HK-2 (cell line): ENCODE results near the gene LIN52.
"Not testable (repeated sequence)": the region's sequence is repeated elsewhere in the genome, so short reads cannot be mapped to it uniquely, and the experiment has no call there.

Source experiments
- DNase-seq: peaks from one replicate; pipeline ENCODE4 v3.0.0-alpha.2; 2018; ENCODE audit not compliant: unreplicated experiment

LIN52 gene

GRCh38 chr14:74109369-74109768 is 24.6 kb downstream of the LIN52 start:
- DNase-seq: no peak

DNA sequence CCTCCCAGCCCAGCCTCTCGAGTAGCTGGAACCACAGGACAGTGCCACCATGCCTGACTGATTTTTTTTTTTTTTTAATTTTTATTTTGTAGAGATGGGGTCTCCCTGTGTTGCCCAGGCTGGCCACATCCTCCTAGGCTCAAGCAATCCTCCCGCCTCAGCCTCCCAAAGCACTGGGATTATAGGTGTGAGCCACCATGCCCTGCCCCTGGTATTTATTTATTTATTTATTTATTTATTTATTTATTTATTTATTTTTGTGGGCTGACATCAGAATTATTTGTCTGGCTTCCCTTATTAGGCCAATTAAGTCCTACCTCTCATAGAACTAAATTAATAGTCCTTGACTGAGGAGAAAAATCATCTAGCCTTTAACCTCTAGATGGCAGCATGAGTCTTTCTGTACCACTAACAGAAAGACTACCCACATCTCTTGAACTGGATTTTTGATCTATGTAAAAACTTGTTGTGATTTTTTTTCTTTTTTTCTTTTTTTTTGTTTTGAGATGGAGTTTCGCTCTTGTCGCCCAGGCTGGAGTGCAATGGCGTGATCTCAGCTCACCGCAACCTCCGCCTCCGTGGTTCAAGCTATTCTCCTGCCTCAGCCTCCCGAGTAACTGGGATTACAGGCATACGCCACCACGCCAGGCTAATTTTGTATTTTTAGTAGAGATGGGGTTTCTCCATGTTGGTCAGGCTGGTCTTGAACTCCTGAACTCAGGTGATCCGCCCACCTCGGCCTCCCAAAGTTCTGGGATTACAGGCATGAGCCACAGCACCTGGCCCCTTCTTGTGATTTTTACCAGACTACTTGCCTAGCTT is 26.9 kb downstream of the LIN52 start:
- DNase-seq: not testable (repeated sequence)

DNA sequence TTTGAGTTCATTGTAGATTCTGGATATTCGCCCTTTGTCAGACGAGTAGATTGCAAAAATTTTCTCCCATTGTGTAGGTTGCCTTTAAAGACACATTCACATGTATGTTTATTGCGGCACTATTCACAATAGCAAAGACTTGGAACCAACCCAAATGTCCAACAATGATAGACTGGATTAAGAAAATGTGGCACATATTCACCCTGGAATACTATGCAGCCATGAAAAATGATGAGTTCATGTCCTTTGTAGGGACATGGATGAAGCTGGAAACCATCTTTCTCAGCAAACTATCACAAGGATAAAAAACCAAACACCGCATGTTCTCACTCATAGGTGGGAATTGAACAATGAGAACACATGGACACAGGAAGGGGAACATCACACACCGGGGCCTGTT is 40.7 kb downstream of the LIN52 start:
- not testable (repeated sequence) for DNase-seq

DNA sequence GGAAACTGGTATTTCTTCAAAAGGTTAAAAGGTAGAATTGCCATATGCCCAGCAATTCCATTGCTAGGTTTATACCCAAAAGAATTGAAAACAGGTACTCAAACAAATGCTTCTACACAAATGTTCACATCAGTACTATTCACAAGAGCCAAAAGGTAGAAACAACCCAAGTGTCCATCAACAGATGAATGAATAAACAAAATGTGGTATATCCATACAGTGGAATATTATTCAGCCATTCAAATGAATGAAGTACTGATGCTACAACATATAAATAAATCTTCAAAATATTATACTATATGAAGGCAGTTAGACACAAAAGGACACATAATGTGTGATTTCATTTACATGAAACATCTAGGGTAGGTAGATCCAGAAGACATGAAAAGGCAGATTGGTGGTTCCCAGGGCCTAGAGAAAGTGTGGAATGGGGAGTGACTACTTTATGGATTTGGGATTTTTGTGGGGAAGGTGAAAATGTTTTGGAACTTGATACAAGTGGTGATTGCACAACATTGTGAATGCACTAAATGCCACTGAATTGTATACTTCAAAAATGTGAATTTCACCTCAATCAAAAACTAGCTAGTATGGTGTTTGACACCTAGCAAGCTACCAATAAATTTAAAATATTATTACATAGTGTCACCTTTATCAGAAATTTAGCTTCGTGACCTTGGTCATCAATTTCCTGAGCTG is 41.7 kb downstream of the LIN52 start:
- DNase-seq: no peak

- no peak for DNase-seq
Observed at GRCh38 chr14:74127634-74128033, 42.9 kb downstream of the LIN52 start.

DNA sequence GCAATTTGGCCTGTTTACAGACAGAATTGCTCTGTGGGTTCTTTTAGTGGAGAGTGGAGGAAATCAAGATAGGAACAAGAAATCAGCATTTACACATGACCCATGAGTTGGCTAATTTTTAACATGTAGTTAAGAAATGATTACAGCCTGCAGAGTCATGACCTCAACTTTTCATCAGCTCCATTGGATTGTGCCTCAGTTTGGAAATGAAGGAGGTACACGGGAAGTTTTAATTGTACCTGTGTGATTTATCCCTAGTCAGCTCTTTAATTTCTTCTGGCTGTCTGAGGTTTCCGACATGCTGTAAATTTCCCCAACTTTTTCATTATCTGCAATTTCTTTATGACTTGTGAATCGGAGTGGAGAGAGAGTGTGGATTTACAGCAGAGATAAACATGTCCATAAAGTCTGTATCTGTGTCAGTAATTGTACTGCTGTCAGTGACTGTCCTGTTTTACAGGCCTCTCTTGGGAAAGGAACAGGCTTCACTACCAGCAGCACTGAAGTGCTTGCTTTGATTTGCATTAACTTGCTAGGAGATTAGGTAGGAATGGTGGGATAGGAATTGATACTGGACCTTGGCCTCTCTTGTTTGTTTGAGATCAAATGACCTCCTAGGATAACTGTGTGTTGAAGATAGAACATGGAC is 49.2 kb downstream of the LIN52 start:
- DNase-seq: no peak

DNA sequence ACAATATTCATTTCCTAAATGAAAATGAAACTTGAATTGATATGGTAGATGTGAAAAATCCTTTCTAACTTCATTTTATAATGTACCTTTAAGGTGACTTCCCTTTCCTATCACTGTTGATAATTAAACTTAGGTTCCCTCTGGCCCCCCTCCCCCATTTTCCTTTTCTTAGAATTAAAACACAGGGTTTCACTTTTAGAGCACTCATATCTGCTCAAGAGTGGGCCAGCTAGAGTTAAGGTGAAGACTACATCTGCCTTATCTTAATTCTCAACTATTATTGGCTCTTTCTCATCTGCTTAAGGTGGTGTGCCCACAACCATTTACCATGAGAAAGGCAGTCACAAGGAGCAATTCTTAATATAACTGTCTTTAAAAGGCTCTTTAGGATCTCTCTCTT is 49.7 kb downstream of the LIN52 start:
- no peak for DNase-seq

DNA sequence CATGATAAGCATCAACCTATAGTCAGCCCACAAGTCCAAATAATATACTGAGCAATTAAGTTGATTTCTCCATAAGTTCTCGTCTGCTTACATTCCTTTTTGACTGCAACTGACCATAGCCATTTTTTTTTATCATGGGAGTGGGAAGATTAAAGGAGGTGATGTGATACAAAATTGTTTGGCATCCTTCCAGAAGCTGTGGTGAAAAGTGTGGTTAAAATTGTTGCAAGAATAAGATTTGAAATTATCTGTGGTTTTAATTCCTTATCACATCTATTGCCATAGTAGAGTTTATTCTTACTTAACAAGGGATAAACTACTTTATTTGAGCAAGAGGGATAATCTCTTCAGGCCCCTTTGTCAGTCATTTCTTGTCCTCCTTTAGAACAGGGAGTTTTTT is 50.7 kb downstream of the LIN52 start:
- no peak for DNase-seq

DNA sequence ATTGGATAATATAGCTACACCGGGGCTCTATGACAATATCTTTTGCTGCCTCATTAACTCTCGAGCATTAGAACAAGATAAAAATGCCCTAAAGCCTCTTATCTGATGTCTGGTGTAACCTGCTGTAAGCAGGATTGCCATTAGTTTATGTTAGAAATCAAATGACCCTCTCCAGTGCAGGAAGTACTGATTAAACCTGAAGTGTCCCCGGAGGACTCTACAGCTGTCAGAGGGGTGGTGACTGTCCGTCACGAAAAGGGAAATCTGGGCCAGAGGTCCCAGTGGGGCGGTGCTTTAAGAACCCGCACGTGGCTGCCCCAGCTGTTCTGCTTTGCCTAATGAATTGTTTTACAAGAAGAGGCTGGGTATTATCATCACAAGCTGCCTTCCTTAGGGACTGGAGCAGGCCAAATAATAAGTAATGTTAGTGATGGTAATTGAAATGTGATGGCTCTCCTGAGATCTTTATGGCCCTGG is 55.7 kb downstream of the LIN52 start:
- no peak for DNase-seq

GRCh38 chr14:74141703-74142102 is 56.9 kb downstream of the LIN52 start:
- DNase-seq: no peak

DNA sequence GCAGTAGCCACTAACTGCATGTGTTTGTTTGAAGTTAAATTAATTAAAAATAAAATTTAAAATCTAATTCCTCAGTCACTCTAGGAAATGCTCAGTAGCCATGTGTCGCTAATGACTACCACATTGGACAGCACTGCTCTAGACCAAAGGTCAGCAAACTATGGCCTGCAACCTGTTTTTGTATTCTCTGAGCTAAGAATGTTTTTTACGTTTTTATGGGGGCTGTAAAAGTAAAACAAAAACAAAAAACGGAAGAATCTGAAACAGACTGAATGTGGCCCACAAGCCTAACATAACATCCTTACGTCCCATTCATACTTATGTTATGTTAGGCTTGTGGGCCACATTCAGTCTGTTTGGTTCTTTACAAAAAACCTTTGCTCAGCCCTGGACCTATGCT is 57.8 kb downstream of the LIN52 start:
- no peak for DNase-seq

DNA sequence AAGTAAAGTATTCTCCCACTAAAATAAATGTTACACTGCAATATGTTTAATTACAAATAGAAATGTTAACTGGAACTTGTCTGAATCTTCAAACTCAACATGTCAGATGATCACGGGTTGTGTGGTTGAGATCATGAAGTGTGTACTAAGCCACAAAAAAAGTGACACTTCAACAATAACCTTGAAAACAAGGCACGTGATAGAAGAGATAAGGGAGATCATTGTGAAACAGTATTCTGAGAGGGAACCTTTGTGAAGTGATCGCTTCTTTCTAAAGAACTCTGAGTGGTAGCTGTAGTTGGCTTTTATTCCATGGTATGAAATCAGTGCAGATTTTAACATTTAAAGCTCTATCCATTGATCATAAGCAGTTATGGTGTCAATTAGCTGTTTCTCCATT is 60.0 kb downstream of the LIN52 start:
- no peak for DNase-seq

GRCh38 chr14:74147571-74147970 is 62.8 kb downstream of the LIN52 start:
- no peak for DNase-seq

DNA sequence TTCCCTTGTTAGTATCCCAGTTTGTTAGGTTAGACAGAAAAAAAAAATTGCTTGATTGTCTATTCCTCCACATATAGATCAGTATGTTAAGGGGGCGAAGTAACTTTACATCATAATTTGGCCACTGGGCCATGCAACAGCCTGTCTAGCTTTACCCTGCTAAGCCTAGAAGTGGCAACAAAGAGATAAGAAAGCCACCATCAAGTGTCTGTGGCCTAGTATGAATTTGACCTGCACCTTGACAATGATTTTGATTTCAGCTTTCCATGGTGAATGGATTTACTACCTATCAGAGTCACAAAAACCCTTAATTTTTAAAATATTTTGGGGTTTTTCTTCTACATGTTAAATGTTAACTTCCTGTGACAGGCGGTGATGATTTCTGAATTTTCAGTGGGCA is 63.9 kb downstream of the LIN52 start:
- DNase-seq: no peak

DNA sequence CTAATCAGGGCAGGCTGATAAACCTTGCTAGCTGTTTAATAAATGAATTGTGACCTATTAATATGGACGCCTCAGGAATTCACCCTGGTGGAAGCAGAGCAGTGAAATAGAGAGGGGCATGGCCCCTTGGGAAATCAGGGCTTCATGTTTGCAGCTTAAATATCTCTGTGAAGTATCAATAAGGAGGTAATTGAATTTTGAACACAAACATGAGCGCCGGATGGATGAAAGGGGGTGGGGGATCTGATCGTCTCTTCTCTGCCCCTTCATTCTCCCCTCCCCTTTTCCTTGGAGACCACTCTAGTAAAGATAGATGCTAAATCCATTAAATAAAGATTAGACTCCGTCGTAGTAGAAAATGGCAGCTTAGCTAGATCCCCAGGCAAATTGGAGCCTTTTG is 70.5 kb downstream of the LIN52 start:
- no peak for DNase-seq

GRCh38 chr14:74155749-74156148 is 71.0 kb downstream of the LIN52 start:
- DNase-seq: no peak

DNA sequence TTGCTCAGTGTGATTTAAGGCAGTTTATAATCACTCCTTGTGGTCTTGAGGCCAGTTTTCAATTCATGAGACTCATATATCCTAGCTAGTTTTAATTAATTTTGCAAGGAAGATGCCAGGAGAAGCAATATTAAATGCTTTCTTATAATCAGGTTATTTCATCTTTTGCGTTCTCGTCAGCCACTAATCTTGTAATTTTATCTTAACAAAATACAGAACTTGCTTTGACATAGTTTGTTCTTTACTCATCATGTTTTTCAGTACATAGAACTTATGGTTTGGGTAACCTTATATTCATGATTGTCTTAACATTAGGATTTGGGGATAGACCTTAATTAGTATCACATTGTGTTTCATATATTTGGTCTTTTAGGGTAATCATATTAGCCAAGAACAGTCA is 76.0 kb downstream of the LIN52 start:
- no peak for DNase-seq

DNA sequence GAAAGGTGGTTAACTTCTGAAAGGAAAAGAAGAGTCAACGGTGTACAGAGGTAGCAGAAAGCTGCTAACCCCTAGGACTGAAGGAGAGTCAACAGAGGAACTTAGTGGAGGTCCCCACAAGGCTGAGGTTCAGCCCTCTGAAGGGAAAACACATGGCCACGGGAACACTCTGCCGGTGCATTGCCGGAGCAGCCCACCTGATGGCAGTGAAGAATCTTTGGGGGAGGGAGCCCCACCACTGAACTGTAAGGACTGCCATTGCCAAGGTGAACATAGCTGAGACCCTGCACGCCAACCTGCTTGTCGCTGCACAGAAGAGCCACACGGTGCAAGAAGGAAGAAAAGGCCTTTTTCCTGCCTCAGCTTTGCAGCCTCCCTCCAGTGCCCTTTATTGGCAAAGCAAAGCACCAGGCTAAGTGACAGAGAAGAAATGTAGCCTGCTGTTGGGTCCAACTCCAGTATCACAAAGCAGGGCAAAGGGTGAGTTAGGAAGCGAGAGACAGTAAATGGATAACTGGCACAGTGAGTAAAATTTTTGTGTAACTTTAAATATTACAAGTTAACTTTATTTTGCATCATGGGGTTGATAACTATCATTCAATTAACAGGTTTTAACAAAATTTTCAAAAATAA is 76.9 kb downstream of the LIN52 start:
- no peak for DNase-seq

DNA sequence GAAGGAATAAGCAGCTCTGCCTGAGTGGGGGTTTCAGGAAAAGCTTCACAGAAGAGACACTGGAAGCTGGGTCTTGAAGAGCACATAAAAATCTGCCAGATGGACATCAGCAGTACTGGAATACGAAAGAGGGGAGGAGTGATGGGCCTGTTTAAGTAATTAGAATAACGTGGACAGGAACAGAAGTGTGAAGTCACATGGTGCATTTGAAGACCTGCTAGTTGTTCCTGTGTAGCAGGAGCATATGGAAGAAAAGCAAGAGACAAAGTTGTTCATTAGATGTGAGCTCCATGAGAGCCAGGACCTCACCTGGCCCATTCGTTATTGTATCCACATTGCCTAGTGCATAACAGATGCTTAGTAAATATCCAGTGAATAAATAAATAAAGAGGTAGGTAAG is 85.2 kb downstream of the LIN52 start:
- DNase-seq: no peak

DNA sequence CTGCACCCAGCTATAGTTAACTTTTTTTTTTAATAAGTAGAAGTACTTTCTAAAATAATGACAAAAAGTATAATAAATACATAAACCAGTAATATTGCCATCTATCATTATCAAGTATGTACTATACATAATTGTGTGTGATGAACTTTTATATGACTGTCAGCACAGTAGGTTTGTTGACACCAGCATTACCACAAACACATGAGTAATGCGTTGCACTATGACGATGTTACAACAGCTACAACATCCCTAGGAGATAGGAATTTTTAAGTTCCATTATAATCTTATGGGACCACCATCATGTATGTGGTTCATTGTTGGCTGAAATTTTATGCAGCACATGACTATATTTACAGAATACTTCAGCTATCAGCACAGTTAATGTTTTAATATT is 91.6 kb downstream of the LIN52 start:
- DNase-seq: no peak

GRCh38 chr14:74179856-74180255 is 95.1 kb downstream of the LIN52 start:
- DNase-seq: no peak

DNA sequence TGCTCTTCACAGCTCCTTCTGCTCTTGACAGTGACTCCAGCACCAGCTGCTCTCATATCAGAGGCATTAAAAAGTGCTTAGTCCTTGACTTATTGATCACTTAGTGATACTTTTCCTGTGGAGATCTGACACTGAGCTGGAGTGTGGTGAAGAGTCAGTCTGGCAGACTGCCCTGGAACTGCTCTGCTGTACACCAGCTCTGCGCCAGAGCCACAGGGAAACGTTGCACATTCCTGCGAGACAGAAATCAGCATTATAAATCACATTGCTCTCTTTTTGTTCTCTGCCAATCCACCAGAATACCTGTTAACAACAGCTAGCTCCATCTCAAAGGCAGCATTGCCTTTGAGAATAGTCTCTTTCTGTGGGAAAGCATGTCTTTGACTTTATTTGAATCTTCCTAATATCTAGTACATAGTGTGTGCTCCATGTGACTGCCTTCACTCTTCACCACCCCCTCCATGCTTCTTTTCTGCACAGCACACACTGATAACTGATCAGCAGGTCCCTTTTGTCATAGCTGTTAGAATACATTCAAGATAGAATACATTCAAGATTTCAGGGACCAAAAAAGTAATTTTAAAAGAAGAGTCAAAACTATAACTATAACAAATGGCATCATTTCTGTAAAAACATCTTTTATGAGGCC is 106.3 kb downstream of the LIN52 start:
- no peak for DNase-seq
